Measurements from ENCODE around the gene SPHKAP.

SPHKAP gene

DNA sequence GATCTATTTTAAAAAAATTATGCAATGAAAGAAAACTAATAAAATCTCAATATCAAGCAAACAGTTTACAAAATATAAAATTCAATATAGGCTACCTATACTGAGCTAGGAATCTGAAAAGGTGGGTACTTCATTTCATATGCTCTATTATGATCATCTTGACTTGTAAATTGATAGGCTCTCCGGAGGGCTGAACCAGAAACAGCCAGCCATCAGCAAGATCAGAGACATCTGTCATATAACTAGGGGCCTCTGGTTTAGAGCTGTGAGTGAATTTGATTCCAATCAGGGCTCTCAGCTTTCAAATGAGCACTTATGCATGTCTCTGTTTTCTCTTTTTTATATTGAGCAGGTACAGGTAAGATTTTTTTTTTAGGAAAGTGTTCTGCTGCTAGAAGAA is 114.2 kb downstream of the SPHKAP start:
- no peak for DNase-seq (ENCODE audit: extremely low spot score)
- no peak for TF ChIP-seq SP1 (IDR thresholded peaks at IDR 0.05)
- no peak for TF ChIP-seq ARNT (IDR thresholded peaks at IDR 0.05)
- TF ChIP-seq, protein P1, sequence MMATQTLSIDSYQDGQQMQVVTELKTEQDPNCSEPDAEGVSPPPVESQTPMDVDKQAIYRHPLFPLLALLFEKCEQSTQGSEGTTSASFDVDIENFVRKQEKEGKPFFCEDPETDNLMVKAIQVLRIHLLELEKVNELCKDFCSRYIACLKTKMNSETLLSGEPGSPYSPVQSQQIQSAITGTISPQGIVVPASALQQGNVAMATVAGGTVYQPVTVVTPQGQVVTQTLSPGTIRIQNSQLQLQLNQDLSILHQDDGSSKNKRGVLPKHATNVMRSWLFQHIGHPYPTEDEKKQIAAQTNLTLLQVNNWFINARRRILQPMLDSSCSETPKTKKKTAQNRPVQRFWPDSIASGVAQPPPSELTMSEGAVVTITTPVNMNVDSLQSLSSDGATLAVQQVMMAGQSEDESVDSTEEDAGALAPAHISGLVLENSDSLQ (IDR thresholded peaks at IDR 0.05): no peak
- TF ChIP-seq FOXA1 (IDR thresholded peaks at IDR 0.05): no peak
- TF ChIP-seq FOXM1 (IDR thresholded peaks at IDR 0.05; ENCODE audit: borderline replicate concordance): no peak
- no peak for TF ChIP-seq ZNF384 (IDR thresholded peaks at IDR 0.05)
- POLR2A ChIA-PET: no interaction called here
- CTCF ChIA-PET: no interaction called here

DNA sequence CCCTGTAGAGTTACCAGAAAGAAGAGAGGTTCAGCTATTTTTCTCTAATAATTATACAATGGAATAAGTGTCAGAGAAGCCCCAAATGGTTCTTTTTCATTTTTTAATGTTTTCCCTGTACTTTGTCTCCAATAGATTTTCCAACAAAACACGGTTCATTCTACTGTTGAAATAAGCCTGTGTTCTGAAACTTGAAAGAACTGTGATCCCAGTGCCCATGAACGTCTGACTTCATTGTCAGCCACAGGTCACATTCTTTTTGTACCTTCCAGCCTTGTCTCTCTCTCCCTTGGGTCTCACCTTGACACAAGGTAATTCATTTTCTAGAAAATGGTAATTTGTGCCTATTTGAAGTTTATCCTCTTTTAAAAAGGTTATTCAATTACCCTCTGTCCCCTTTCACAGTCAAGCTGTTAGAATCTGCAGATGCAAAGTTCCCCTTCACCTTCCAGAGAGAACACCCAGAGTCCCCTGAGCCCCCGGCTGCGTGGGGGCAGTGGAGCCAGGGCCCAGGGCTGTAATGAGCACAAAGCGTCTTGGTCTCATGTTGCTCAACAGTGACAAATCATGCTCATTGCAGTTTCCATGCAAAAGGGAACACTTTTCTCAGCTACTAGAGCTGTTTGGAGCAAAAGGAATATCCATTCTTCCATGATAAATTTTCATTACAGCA is 115.2 kb downstream of the SPHKAP start:
- DNase-seq (ENCODE audit: extremely low spot score): no peak
- CTCF ChIA-PET: no interaction called here
- POLR2A ChIA-PET: no interaction called here
- TF ChIP-seq TARDBP (IDR thresholded peaks at IDR 0.05) (no peak), CTBP1 (IDR thresholded peaks at IDR 0.05; ENCODE audit: borderline replicate concordance) (no peak), FOXA1 (IDR thresholded peaks at IDR 0.05) (no peak), ZNF384 (IDR thresholded peaks at IDR 0.05) (no peak), LEF1 (IDR thresholded peaks at IDR 0.05; ENCODE audit: borderline replicate concordance) (no peak), BHLHE40 (IDR thresholded peaks at IDR 0.05; ENCODE audit: borderline replicate concordance) (no peak), FOXM1 (IDR thresholded peaks at IDR 0.05; ENCODE audit: borderline replicate concordance) (no peak)

DNA sequence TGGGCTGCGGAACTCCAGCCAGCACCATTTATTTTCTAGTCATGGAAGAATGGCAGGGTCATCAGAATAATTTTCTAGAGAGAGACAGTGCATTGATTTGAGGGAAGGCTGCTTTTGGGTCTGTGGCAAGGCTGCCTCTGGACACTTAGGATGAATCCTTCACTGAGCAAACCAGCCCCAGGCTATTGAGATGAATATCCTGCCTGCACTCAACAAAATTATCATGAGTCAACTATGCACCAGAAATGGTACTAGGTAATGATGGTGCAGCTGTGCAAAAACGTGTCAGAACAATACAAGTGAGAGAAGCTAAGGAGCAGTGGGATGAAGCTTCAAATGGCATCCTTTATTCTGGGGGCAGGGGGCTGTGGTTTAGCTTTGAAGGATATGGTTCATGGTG is 115.8 kb downstream of the SPHKAP start:
- CTCF ChIA-PET: no interaction called here
- POLR2A ChIA-PET: no interaction called here
- TF ChIP-seq CTBP1 (IDR thresholded peaks at IDR 0.05; ENCODE audit: borderline replicate concordance) (no peak), FOXM1 (IDR thresholded peaks at IDR 0.05; ENCODE audit: borderline replicate concordance) (no peak), SUZ12 (IDR thresholded peaks at IDR 0.05) (no peak), SP1 (IDR thresholded peaks at IDR 0.05) (no peak), HDGF (IDR thresholded peaks at IDR 0.05; ENCODE audit: borderline replicate concordance) (no peak), ELF4 (IDR thresholded peaks at IDR 0.05) (no peak), LEF1 (IDR thresholded peaks at IDR 0.05; ENCODE audit: borderline replicate concordance) (no peak), ZNF384 (IDR thresholded peaks at IDR 0.05) (no peak), L3MBTL2 (conservative IDR thresholded peaks at IDR 0.05) (no peak), NFRKB (IDR thresholded peaks at IDR 0.05) (no peak), ARNT (IDR thresholded peaks at IDR 0.05) (no peak), FOXA1 (IDR thresholded peaks at IDR 0.05) (no peak)
- TF ChIP-seq, protein P1 (IDR thresholded peaks at IDR 0.05): no peak
- no peak for DNase-seq (ENCODE audit: extremely low spot score)

DNA sequence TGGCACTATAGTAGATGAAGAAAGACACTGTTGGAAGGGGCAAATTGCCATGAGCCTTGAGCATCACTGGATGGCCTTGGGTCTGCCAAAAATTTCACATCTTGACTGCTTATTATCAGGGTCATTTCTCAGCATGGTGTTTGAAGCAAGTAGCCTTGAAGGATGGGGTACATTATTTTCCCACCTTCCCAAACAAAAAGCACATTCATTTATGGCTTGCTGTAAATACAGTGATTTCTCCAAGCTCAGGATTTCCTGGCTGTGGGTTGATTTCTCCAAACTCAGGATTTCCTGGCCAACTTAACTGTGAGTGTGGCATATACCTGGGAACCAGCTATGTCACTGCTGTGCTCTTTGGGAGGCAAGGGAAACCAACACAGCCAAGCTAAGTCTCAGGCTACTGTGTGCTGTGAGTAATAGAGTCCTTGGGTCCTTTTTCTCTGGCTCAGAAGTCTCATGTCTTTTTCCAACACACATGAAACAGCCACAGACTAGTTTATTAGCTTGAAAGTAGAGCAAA is 116.6 kb downstream of the SPHKAP start:
- DNase-seq (ENCODE audit: extremely low spot score): no peak
- ChIA-PET CTCF (no interaction called here), POLR2A (no interaction called here)
- TF ChIP-seq ELF4 (IDR thresholded peaks at IDR 0.05) (no peak), L3MBTL2 (conservative IDR thresholded peaks at IDR 0.05) (no peak), NFRKB (IDR thresholded peaks at IDR 0.05) (no peak), FOXA1 (IDR thresholded peaks at IDR 0.05) (no peak), TARDBP (IDR thresholded peaks at IDR 0.05) (no peak)
- TF ChIP-seq, protein P1 (IDR thresholded peaks at IDR 0.05): no peak

DNA sequence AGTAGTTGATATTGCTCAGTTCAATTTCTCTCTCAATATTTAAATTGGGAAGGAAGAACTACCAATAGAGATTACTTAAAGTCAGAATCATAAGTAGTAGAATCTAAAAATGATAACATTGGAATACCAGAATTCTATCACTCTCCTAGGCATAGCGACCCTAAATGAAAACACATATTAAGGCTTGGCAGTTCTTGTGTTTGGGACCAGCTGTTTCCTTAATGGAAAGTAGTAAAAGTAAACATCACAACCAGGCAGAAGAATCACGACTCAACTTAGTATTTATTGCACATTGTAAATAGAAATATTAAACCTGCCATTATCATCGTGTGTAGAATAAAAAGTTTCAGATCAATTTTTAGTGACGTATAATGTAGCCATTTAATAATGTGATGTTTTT is 117.5 kb downstream of the SPHKAP start:
- TF ChIP-seq LEF1 (IDR thresholded peaks at IDR 0.05; ENCODE audit: borderline replicate concordance): no peak
- TF ChIP-seq HDGF (IDR thresholded peaks at IDR 0.05; ENCODE audit: borderline replicate concordance): no peak
- no peak for TF ChIP-seq TARDBP (IDR thresholded peaks at IDR 0.05)
- CTCF ChIA-PET: no interaction called here
- POLR2A ChIA-PET: no interaction called here
- no peak for DNase-seq (ENCODE audit: extremely low spot score)

DNA sequence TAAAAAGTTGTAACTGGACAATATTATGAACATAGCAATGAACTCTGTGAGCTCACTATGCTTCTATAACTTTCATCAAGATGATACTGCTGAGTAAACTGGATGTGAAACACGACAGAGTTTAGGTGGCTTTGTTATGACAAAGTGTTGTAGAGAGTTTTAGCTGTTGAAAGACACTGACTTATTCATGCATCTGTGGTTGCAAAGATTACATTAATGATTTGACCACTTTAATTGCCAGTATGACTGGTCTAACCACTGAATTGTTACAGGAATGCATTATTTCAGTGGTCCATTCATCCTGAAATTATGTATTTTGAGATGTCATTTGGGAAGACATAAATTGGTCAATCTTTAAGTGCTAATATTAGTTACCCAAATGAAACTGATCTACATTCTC is 117.9 kb downstream of the SPHKAP start:
- CTCF ChIA-PET: no interaction called here
- TF ChIP-seq BHLHE40 (IDR thresholded peaks at IDR 0.05; ENCODE audit: borderline replicate concordance) (no peak), CTBP1 (IDR thresholded peaks at IDR 0.05; ENCODE audit: borderline replicate concordance) (no peak), SP1 (IDR thresholded peaks at IDR 0.05) (no peak), FOXK2 (IDR thresholded peaks at IDR 0.05) (no peak), L3MBTL2 (conservative IDR thresholded peaks at IDR 0.05) (no peak), NFRKB (IDR thresholded peaks at IDR 0.05) (no peak), HDGF (IDR thresholded peaks at IDR 0.05; ENCODE audit: borderline replicate concordance) (no peak), ZNF384 (IDR thresholded peaks at IDR 0.05) (no peak), FOXA1 (IDR thresholded peaks at IDR 0.05) (no peak), ELF4 (IDR thresholded peaks at IDR 0.05) (no peak), FOXM1 (IDR thresholded peaks at IDR 0.05; ENCODE audit: borderline replicate concordance) (no peak), ARNT (IDR thresholded peaks at IDR 0.05) (no peak), TARDBP (IDR thresholded peaks at IDR 0.05) (no peak), SUZ12 (IDR thresholded peaks at IDR 0.05) (no peak)
- TF ChIP-seq, protein P1 (IDR thresholded peaks at IDR 0.05): no peak
- POLR2A ChIA-PET: no interaction called here
- no peak for DNase-seq (ENCODE audit: extremely low spot score)
